Posterior vena cava (tissue), 2 donors: ENCODE results near the gene PLK3. TPM values are rescaled to one million over a fixed set of nuclear protein-coding genes. Genes with fewer than 3 reads are reported as not detected.
"Not testable (repeated sequence)": the region's sequence is repeated elsewhere in the genome, so short reads cannot be mapped to it uniquely, and the experiment has no call there.

Source experiments
- DNase-seq: peaks from one replicate; pipeline ENCODE4 v3.0.0-alpha.2; 2020; ENCODE audit warnings: low spot score
- intact Hi-C, 2 donors: fragments of 100-400 bp; cut with DNase I; formaldehyde crosslinking; loops; one replicate each; pipeline versions ENCODE4 v1.14.1 to v1.14.2; 2022 to 2023
- total RNA-seq, 2 donors: library from RNA; stranded (reverse); fragmentation: NEBNext Ultra II Directional; extraction: Animal tissue kit (Norgen Biotek cat#: 25700); gene quantifications; one replicate each; pipeline ENCODE4 v1.2.1, GENCODE V29; 2021
- donor health status: DM: yes; HTN: yes; CAD: no.
- donor health status: DM: yes; HTN: yes; CAD: no.

Gene PLK3
- total RNA-seq, 2 donors from 2014 or later: 20.1 to 32.7 TPM

DNA sequence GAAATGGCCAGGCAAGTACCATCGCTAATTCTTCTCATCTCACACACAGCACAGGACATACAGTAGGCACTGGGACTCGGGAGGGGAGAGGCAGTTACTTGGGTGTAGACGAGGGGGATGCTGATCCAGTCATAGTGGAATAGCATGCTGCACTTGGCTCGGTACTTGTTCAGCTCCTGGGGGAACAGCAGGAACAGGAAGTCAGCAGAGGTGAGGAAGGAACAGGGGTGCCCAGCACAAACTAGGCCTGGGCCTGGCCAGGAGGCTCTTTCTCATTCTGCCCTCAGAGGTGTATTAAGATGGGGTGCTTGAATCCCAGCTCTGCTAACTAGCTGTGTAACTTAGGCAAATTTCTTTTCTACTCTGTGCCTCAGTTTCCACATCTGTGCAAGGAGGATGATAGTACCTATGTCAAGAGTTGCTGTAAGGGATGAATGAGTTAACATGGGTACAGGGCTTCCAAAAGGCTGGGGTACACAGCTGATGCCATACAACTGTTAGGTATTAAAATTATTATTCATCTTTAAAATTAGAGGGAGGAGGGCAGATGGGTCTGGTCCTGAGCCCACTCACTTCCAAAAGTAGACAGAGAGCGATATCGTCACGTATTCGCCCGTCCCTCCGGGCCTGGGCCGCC lies 14.6 kb upstream of the PLK3 start:
- intact Hi-C loops: loop anchor here in 1 of 2 donors (10.0 kb wide), 2 partner anchors 49 to 219 kb away; no protein-coding TSS in a partner anchor
- peak; percentile 55 for DNase-seq

DNA sequence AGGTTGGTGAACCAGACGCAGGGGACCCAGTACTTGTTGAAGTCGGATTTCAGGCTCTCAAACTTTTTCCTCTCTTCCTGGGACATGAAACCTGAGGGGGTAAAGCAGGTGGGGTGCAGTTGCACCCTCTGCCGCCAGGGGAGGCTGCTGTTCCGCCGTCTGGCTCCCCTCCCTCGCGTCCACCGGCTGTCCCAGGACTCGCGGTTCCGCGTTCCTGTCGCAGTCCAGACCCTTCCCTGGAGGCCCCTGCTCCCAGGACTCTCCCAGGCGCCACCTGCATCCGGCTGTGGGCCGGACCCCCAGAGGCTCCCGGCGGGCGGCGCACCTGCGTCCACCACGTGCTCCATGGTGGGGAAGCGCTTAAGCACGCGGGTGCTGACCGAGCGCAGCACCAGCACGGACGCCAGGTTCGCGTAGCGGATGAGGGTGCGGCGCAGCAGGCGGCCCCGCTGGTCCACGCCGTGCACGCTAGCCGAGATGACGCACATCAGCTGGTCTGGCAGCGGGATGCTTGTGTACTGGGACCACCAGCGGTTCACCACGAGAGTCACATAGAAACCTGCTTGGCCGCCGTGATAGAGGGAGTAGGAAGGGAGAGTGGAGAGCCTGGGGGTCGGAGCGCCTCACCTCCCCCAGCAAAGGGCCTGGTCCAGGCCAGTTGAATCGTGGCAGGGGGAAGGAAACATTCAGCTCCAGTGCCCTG lies 13.9 kb upstream of the PLK3 start:
- DNase-seq: peak; percentile 88
- intact Hi-C loops: loop anchor here in 1 of 2 donors (10.0 kb wide), 2 partner anchors 49 to 219 kb away; no protein-coding TSS in a partner anchor

DNA sequence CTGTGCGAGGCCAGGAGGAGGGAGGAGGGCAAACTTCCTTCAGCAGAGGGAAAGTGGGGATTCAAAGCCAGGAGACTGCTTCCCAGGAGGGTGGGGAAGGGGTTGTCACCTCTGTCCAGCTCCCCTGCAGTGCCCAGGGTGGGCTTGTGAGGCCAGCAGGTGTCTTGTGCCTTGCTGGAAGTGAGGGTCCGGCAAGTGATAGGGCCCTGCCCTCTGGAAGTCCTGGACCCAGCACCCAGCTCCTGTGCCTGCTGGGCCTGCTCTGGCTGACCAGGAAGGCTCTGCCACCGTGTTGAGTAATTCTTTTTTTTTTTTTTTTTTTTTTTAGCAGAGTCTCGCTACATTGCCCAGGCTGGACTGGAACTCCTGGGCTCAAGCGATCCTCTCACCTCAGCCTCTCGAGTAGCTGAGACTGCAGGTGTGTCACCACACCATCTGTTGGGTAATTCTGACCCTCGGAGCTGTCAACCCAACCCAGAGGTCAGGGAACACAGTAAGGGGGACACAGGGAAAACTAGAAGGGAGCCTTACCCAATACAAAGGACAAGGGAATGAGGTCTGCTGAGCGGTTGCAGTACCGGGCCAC lies 13.2 kb upstream of the PLK3 start:
- intact Hi-C loops: loop anchor here in 1 of 2 donors (10.0 kb wide), 2 partner anchors 48 to 218 kb away; no protein-coding TSS in a partner anchor
- DNase-seq: peak; percentile 55

DNA sequence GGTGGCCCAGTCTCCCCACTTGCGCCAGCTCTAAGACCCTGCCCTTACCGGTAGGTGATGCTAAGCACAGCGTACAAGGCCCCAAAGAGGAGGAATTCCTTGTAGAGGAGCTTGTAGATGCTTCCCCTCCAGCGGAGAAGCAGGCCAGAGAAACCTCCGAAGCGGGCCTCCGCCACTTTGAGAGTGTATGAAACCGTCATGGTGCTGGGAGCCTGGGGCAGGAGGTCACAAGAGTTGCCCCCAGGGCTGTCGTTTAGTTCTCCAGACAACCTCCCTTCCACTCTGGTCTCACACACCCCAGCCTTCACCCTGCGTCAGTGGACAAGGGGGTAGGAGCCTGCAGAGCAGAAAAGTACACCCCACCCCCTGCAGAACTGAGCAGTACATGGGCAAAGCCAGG lies 12.7 kb upstream of the PLK3 start:
- DNase-seq: peak; percentile 75
- intact Hi-C loops: loop anchor here in 1 of 2 donors (10.0 kb wide), 2 partner anchors 47 to 217 kb away; no protein-coding TSS in a partner anchor

DNA sequence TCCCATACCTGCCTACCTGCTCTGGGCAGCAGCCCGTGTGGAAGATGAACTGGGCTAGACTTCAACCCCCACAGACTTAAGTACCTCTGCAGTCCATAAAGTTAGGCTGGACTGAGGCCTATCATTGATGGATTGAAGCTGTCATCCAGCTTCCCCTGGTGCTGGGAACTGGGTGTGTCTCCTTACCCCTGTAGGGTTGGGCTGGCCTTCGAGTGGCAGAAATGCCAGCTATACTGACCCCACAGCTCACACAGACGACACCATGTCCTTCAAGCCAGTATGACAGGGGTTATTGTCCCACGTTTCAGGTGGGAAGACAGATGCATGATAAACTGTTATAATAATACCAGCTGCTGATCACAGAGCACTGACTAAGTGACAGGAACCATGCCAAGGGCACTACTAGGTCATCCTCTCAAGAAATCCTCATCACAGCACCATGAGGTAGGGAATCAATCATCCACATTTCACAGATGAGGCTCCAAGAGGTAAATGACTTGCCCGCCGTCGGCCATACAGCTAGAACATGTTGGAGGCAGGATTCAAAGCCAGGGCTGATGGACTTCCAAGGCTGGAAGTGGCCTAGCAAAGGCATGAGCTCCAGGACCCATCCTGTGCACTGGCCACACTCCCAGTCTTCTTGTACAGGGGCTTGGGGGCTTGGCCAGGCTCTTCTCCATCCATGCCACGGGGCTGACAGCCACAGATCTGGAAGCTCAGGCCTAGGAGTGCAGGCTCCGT lies 11.9 kb upstream of the PLK3 start, which contains the start of gene BEST4:
Gene BEST4 (minus strand): TSS at position 51 of the 741 bp plus-strand sequence. CDS start 465 bp downstream, outside the sequence.
- DNase-seq: peak; percentile 64
- intact Hi-C loops: loop anchor here in 1 of 2 donors (10.0 kb wide), 2 partner anchors 47 to 217 kb away; no protein-coding TSS in a partner anchor

DNA sequence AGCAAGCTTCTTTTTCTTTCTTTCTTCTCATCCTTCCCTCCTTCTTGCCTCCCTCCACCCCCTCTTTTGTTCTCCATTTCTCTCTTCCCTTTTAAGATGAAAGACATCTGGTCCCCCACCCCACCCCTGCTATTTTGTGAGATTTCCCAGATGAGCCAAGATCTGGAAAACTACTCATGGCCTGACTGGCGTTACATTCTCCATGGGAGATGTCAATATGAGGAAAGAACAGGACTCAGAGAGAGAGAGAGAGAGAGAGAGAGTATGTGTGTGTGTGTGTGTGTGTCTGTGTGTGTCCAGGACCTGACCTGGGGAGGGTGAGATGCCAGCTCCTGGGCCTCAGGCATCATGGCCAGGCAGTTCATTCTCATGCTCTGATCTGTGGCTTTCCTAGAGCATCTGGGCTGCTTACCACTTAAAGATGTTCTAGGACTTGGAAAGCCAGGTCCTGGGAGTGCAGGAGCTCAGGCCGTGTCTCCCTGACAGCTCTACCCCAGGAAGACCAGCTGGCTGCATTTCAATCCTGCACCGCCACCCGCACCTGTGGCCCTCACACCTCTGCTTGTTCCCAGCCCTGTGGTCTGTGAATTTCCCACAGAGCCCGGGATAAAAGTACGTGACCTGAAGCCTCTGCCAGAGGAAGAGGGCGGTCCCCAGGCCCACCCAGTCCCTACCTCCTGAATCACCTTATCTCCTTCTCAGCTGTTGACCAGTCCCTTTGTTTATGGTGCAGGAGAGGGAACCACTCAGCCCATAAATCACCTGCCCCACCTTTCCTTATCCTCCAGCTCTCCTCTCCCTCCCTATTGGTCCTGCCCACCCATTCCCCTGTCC lies 9.0 kb upstream of the PLK3 start:
- DNase-seq: peak; percentile 55

DNA sequence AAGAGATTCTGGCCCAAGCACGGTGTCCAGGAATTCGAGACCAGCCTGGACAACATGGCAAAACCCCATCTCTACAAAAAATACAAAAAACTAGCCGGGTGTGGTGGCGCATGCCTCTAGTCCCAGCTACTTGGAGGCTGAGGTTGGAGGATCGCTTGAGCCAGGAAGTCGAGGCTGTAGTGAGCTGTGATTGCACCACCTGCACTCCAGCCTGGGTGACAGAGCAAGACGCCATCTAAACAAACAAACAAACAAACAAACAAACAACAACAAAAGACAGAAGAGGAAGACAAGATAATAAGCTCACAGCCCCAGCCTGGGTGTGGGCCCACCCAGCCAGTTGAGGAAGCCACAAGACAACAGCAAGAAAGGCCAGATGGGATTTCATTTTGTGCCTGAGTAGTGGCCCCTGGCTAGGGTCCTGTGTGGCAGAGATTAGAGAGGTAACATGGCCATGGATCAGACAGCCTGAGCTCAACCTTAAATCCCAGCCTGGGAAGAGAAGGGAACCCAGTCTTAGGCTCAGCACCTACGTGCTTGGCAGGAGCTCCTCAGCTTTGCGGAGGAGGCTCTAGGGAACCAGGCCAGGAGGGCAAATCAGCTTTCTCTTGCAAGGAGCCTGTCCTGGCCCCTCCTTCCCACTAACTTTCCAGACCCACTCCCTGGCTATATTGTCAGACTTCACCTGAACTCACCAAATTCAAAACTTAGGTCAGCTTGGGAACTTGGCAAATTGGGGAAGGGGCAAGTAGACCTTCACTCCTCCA lies 7.3 kb upstream of the PLK3 start:
- intact Hi-C loops: loop anchor here in 1 of 2 donors (5.0 kb wide), 1 partner anchor 49 kb away; the partner anchor contains the start of gene PTCH2
- peak; percentile 46 for DNase-seq

More for the DNA sequence above, 9.0 kb upstream of the PLK3 start:
- intact Hi-C loops: loop anchor here in 1 of 2 donors (5.0 kb wide), 1 partner anchor 51 kb away; the partner anchor contains the start of gene PTCH2

DNA sequence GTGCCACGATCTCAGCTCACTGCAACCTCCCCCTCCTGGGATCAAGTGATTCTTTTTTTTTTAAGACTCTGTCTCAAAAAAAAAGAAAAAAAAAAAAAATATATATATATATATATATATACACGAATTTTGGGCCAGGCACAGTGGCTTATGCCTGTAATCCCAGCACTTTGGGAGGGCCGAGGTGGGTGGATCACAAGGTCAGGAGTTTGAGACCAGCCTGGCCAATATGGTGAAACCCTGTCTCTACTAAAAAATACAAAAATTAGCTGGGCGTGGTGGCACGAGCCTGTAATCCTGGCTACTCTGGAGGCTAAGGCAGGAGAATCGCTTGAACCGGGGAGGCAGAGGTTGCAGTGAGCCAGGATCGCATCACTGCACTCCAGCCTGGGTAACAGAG lies 2.3 kb upstream of the PLK3 start:
- DNase-seq: peak; percentile 29

DNA sequence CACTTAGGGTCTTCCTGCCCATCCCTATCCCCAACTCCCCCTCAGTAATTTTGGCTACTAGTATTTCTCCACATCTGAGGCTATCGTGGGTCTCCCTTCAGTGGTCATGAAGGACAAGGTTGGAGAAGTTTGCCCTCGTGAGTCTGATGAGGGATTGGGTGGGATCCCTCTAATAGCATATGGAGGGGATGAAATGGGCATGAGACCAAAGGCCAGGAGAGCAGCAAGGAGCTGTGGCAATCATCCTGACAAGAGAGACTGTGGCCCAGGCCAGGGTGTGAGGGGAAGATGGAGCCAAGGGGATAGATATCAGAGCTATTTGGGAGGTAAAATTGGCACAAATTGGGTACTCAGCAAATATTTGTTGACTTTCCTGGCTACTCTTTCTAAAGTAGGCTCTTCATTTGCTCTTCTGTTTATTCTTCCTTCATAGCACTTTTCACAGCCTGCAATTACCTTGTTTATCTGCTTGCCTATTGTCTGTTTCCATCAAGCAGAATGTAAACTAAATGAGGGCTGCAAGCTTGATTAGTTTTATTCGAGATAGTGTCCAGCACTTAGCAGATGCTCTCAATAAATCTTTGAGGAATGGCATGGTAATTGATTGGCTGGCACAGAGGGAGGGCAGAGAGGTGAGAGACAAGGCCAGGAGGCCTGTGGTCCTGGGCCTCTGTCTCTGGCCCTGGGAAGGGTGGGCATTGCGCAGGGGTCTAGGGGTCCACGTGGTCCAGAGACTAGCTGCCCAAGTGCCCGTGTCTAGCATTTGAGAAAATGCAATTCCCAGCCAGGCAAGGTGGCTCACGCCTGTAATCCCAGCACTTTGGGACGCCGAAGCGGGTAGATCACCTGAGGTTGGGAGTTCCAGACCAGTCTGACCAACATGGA lies 1.5 kb upstream of the PLK3 start:
- intact Hi-C loops: no loop called here
- peak; percentile 79 for DNase-seq

More for the DNA sequence above, 2.3 kb upstream of the PLK3 start:
- intact Hi-C loops: not testable (repeated sequence)

DNA sequence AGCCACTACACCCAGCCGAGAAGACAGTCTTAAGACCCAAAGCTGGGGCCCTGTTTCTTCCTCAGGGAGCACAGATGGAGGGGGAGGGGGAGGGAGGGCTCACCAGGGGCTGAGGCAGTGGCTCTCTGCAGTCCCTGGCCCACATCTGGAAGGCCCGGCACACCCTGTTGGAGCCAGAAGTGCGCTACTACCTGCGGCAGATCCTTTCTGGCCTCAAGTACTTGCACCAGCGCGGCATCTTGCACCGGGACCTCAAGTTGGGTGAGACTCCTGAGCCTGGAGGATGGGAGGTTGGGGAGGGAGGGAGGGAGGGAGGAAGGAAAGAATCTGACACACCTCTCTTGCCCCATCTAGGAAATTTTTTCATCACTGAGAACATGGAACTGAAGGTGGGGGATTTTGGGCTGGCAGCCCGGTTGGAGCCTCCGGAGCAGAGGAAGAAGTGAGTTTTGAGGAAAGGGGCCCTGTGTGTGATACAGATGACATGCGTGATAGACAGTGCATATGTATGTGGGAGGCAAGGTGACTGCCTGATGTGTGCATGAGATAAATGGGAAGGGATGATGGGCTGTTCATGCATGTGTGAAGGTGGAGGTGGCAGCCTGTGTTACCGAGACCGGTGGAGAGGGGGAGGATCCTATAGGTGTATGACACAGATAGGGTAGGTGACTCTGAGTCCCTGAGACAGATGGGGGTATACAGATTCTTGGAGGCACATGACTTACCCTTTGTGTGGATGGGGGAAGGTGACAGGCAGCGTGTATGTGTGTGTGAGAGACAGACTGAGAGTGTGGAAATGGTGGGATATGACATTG lies 1.5 kb downstream of the PLK3 start:
- intact Hi-C loops: no loop called here

DNA sequence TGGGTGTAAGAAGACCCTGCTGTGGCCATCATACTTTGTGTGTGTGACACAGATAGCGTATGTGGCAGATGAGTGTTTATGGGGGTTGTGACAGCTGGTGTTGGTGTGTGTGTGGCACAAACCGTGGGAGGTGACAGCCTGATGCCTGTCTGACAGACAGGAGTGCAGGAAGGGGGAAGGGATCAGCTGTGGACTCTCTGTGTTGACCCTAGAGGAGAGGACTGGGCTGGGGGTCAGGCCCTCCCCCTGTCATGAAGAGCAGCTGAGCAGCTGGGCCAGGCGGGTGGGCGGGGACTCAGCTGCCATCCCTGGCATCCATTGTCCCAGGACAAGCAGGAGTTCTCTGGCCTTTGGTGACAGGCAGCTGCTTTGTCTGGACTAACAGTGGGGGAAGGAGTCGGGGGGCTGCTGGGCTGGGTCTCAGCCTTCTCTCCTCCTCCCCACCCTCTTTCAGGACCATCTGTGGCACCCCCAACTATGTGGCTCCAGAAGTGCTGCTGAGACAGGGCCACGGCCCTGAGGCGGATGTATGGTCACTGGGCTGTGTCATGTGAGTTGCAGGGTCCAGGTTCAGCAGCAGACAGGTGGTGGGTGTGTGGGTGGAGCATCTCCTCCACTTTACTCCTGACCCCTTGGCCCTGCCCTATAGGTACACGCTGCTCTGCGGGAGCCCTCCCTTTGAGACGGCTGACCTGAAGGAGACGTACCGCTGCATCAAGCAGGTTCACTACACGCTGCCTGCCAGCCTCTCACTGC lies 2.3 kb downstream of the PLK3 start:
- peak; percentile 74 for DNase-seq
- intact Hi-C loops: no loop called here

More for the DNA sequence above, 1.5 kb downstream of the PLK3 start:
- DNase-seq: peak; percentile 80

DNA sequence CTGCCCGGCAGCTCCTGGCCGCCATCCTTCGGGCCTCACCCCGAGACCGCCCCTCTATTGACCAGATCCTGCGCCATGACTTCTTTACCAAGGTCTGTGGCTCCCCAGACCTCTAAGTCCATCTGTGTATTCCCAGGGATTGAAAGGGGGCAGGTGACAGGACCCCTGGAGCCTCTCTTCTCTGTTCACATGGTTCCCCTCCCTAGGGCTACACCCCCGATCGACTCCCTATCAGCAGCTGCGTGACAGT lies 2.8 kb downstream of the PLK3 start:
- intact Hi-C loops: no loop called here
- no peak for DNase-seq

DNA sequence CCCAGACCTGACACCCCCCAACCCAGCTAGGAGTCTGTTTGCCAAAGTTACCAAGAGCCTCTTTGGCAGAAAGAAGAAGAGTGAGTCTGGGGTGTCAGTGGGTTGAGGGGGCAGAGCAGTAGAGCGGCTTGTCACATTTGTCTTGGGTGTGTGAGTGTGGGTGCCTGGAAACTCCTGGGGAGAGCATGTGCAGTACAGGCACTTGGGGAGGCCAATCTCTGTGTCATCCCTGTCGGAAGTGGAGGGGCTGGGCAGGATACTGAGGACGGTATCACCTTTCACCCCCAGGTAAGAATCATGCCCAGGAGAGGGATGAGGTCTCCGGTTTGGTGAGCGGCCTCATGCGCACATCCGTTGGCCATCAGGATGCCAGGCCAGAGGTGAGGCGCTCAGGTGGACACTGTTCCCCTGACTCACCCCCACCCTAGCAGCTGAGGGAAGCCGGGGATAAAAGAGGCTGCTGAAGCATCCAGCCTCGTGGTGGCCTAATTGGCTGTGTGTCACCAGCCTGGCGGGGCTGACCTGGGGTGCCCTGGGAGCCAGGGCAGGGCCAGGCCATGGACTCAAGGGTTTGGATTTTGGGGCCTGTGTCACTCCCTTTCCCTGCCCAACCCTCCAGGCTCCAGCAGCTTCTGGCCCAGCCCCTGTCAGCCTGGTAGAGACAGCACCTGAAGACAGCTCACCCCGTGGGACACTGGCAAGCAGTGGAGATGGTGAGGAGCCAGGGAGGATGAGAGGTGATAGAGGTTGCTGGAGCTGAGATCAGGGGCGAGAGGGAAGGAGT lies 3.3 kb downstream of the PLK3 start:
- intact Hi-C loops: no loop called here
- peak; percentile 78 for DNase-seq

DNA sequence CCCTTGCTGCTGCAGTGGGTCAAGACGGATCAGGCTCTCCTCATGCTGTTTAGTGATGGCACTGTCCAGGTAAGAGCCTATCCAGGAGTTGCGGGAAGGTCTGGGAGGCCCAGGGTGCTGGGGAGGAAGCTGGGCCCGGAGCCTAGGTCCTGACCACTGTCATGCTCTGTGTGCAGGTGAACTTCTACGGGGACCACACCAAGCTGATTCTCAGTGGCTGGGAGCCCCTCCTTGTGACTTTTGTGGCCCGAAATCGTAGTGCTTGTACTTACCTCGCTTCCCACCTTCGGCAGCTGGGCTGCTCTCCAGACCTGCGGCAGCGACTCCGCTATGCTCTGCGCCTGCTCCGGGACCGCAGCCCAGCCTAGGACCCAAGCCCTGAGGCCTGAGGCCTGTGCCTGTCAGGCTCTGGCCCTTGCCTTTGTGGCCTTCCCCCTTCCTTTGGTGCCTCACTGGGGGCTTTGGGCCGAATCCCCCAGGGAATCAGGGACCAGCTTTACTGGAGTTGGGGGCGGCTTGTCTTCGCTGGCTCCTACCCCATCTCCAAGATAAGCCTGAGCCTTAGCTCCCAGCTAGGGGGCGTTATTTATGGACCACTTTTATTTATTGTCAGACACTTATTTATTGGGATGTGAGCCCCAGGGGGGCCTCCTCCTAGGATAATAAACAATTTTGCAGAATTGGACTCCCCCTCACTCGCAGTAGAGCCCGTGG lies 5.3 kb downstream of the PLK3 start:
- DNase-seq: peak; percentile 84
- intact Hi-C loops: no loop called here
